ENCODE measurements around the gene FAM3B. TPM values are rescaled to one million over a fixed set of nuclear protein-coding genes. Genes with fewer than 3 reads are reported as not detected.

FAM3B gene
- total RNA-seq, 1 donor from 2014 or later = not detected

- ATAC-seq (ENCODE audit: poor library complexity) (no peak), DNase-seq (no peak)
- intact Hi-C loops (cut with DNase I) = no loop called here
These were observed 62.2 kb downstream of the FAM3B start for GRCh38 chr21:41378849-41379248.

DNA sequence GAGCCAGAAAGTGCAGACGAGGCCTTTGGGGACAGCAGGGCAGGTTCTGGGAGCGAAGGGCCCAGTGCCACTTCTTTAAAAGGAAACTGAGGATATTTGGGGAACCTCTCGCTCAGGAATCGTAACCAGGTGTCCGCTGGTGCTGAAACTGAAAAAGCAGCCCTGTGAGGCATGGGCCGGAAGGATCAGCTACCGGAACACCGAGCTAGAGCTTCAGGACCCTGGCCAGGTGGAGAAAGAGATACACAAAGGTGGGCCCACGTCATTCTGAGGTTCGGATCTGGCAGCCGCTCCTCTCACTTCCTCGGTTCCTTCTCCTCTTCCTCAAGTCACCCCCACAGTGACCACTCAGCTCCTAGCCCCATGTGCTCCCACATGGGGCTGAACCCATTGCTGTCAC is 63.3 kb downstream of the FAM3B start:
- DNase-seq (no peak), ATAC-seq (ENCODE audit: poor library complexity) (no peak)
- intact Hi-C loops (cut with DNase I) = no loop called here

GRCh38 chr21:41381731-41382130 is 65.1 kb downstream of the FAM3B start:
- intact Hi-C loops (cut with DNase I) = no loop called here
- ATAC-seq (ENCODE audit: poor library complexity) (no peak), DNase-seq (no peak)

DNA sequence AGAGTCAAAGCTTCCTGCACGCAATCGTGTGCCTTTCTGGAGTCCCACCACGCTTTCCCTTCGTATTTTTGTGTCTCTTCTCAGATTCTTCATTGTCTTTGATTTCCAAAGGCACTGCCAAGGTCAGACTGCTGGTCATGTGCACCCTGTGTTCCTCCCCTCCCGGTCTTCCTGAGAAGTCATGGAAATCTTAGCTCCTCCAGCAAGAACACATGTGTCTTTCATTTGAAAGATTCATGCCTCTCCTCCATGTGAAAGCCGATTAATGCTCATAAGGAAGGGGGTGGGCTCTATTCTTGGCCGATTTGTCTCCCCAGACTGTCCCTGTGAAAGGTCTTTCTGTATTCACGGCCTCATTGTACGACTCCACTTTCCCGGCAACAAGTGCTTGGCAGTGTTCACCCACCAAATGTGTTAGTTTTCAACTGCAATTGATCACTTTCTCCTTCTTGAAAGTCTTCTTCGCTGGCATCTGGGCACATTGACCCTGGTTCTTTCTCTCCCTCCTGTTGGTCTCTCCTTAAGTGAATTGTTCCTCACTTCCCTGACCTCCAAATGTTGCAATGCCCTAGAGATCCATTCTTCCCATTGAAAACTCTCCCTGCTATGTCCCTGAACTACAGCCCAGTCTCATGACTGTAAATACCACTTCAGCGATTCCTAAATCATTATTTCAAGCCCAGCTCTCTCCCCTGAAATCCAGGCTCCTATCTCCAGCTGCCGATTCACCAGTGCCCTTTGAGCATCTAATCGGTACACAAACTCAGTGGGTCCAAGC is 70.6 kb downstream of the FAM3B start:
- intact Hi-C loops (cut with DNase I) = no loop called here
- DNase-seq (no peak), ATAC-seq (ENCODE audit: poor library complexity) (no peak)

DNA sequence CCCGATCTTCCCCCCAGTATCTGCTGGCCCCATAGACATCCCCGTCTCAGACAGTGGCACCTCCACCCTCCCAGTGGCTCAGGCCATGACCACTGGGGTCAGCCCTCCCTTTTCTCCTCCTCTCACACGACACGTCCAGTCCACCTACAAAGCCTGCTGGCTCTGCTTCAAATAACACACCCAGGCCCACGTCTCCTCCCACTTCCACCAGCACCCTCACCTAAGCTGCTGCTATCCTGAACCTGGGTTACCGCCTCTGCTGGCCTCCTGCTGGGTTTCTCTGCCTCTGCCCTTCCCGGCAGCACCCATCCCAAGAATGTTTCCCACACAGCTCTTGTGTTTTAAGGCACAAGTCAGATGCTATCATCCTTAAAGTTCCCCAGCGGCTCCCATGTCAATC is 71.2 kb downstream of the FAM3B start:
- no peak for ATAC-seq (ENCODE audit: poor library complexity)

GRCh38 chr21:41388259-41388658 is 71.7 kb downstream of the FAM3B start:
- DNase-seq = no peak
- no peak for ATAC-seq (ENCODE audit: poor library complexity)
- intact Hi-C loops (cut with DNase I) = no loop called here

More for the DNA sequence above, 71.2 kb downstream of the FAM3B start:
- intact Hi-C loops (cut with DNase I) = no loop called here
- no peak for DNase-seq

- ATAC-seq (ENCODE audit: poor library complexity) (no peak), DNase-seq (no peak)
- intact Hi-C loops (cut with DNase I) = no loop called here
These were observed 73.5 kb downstream of the FAM3B start for GRCh38 chr21:41390043-41390639.

- ATAC-seq (ENCODE audit: poor library complexity) (no peak), DNase-seq (no peak)
- intact Hi-C loops (cut with DNase I) = no loop called here
These were observed 77.4 kb downstream of the FAM3B start for GRCh38 chr21:41393876-41394465.

DNA sequence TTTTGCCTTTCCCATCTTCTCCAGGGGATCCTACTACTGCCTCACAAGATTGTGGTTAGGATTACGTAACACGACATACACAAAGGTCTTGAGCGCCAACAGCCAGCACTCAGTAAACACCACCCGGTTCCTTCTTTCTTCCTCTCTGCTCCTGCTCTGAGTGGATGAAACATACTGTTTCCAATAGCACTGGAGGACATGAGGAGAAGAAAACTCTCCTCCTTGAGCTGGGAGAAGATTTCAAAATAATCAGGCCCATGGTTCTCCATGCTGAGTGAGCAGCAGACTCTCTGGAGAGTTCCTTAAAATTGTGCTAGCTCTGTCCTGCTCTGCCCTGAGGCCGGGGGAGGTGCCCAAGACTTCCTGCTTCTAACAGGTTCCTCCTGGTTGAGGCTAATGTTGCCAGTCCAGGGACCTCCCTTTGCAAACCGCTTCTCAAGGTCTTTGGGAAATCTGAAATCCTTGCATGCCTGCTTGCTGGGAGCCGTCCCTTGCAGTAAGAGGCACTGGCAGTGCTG is 80.0 kb downstream of the FAM3B start:
- DNase-seq (peak; percentile 73), ATAC-seq (ENCODE audit: poor library complexity) (peak; percentile 83)
- intact Hi-C loops (cut with DNase I) = no loop called here

- ATAC-seq (ENCODE audit: poor library complexity) (peak; percentile 34), DNase-seq (no peak)
- intact Hi-C loops (cut with DNase I) = no loop called here
These were observed 80.9 kb downstream of the FAM3B start for GRCh38 chr21:41397471-41397891.

DNA sequence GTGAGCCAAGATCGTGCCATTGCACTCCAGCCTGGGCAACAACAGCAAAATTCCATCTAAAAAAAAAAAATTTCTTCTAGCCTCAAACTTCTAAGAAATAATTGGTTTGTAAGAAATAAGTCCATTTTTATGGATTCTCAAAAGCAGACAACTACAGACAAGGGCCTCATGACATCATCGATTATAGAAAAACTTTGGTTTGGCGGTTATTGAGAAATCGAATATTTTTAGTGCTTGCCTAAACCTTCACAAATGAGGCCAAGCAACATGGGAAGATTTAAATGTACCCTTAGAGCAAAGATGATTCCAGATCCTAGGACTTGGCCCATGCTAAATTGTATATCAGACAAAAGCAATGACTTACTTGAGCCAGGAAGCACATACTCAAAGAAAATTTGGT is 81.7 kb downstream of the FAM3B start:
- DNase-seq (no peak), ATAC-seq (ENCODE audit: poor library complexity) (no peak)
- intact Hi-C loops (cut with DNase I) = no loop called here

- no peak for ATAC-seq (ENCODE audit: poor library complexity)
- intact Hi-C loops (cut with DNase I) = no loop called here
- no peak for DNase-seq
These were observed 82.2 kb downstream of the FAM3B start for GRCh38 chr21:41398831-41399230.

DNA sequence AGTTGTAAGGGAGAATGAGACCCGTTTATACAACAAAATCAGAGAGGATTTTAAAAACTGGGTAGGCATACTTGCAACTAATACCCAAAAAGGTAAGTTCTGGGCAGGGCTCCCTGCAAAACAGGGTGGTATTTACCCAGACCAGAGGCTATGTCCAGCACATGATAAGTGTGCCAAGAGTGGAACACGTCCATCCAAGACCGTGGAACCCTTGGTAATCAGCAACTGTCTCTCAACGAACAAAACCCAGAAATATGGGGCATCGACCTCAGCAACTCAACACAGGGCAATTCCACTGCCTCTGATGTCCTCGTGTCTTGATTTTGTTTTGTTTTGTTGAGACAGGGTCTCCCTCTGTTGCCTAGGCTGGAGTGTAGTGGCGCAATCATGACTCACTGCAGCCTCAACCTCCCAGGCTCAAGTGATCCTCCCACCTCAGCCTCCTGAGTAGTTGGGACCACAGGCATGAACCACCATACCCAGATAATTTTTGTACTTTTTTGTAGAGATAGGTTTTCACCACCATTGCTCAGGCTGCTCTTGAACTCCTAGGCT is 82.7 kb downstream of the FAM3B start:
- intact Hi-C loops (cut with DNase I) = no loop called here
- no peak for ATAC-seq (ENCODE audit: poor library complexity)

DNA sequence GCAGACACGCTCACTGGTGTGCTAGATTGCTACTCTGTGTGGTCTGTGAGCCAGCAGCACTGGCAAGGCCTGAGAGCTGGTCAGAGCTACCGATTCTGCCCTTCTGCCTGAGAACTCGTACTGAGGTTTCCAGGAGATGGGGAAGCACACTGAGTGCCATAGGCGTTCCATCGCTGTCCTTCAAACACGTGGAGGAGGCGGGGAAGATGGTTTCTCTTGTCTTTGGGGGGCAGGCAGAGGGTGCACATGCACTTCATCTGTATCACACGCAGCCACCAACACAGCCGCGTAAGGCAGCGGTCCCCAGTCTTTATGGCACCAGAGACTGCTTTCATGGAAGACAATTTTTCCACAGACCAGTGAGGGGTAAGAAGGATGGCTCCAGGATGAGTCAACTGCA is 85.6 kb downstream of the FAM3B start:
- intact Hi-C loops (cut with DNase I) = no loop called here
- no peak for ATAC-seq (ENCODE audit: poor library complexity)
- no peak for DNase-seq

More for the DNA sequence above, 82.7 kb downstream of the FAM3B start:
- DNase-seq = no peak

- intact Hi-C loops (cut with DNase I) = no loop called here
- ATAC-seq (ENCODE audit: poor library complexity) (no peak), DNase-seq (no peak)
These were observed 86.2 kb downstream of the FAM3B start for GRCh38 chr21:41402796-41403195.

- intact Hi-C loops (cut with DNase I) = no loop called here
- DNase-seq = no peak
- ATAC-seq (ENCODE audit: poor library complexity) = no peak
These were observed 86.7 kb downstream of the FAM3B start for GRCh38 chr21:41403331-41403730.

- intact Hi-C loops (cut with DNase I) = no loop called here
- no peak for DNase-seq
- ATAC-seq (ENCODE audit: poor library complexity) = no peak
These were observed 87.4 kb downstream of the FAM3B start for GRCh38 chr21:41403966-41404365.

GRCh38 chr21:41405321-41405720 is 88.7 kb downstream of the FAM3B start:
- ATAC-seq (ENCODE audit: poor library complexity) (no peak), DNase-seq (no peak)
- intact Hi-C loops (cut with DNase I) = no loop called here

- intact Hi-C loops (cut with DNase I) = no loop called here
- DNase-seq (no peak), ATAC-seq (ENCODE audit: poor library complexity) (no peak)
These were observed 89.7 kb downstream of the FAM3B start for GRCh38 chr21:41406340-41406739.
